NCI-H345 treated with DMSO at 0.1 percent for 48 hours (cell line): Measurements from ENCODE around the gene AHCTF1.

Experiments
- DNase-seq: peaks from one replicate; lab custom pipeline; 2025; ENCODE audit not compliant: unreplicated experiment; lab: John Stamatoyannopoulos, UW

Gene AHCTF1

GRCh38 chr1:246931549-246932365, at the start of gene AHCTF1:
Gene AHCTF1, minus strand, starts transcription at chr1:246931948. Its CDS starts 13,578 bp downstream, at chr1:246918370.
- DNase-seq: peak; percentile 94

- DNase-seq: no peak
Measured at GRCh38 chr1:246978785-246979184, 47.0 kb upstream of the AHCTF1 start.

- no peak for DNase-seq
Measured at GRCh38 chr1:246978281-246978680, 46.5 kb upstream of the AHCTF1 start.

- no peak for DNase-seq
Measured at GRCh38 chr1:246971969-246972368, 40.2 kb upstream of the AHCTF1 start.

- peak; percentile 5 for DNase-seq
Measured at GRCh38 chr1:246971090-246971721, 39.5 kb upstream of the AHCTF1 start.

- no peak for DNase-seq
Measured at GRCh38 chr1:246969621-246970020, 37.9 kb upstream of the AHCTF1 start.

- DNase-seq: no peak
Measured at GRCh38 chr1:246966502-246966901, 34.8 kb upstream of the AHCTF1 start.

- DNase-seq: no peak
Measured at GRCh38 chr1:246959944-246960693, 28.4 kb upstream of the AHCTF1 start.

- no peak for DNase-seq
Measured at GRCh38 chr1:246954126-246954525, 22.4 kb upstream of the AHCTF1 start.

GRCh38 chr1:246951413-246951812, 19.7 kb upstream of the AHCTF1 start:
- no peak for DNase-seq

- no peak for DNase-seq
Measured at GRCh38 chr1:246949956-246950355, 18.2 kb upstream of the AHCTF1 start.

- DNase-seq: no peak
Measured at GRCh38 chr1:246947255-246947654, 15.5 kb upstream of the AHCTF1 start.

- DNase-seq: no peak
Measured at GRCh38 chr1:246946366-246946765, 14.6 kb upstream of the AHCTF1 start.

GRCh38 chr1:246934765-246935164, 3.0 kb upstream of the AHCTF1 start:
- DNase-seq: no peak

- DNase-seq: no peak
Measured at GRCh38 chr1:246933893-246934292, 2.1 kb upstream of the AHCTF1 start.

GRCh38 chr1:246932366-246932700, 585 bp upstream of the AHCTF1 start:
- no peak for DNase-seq

GRCh38 chr1:246930830-246931548, 759 bp downstream of the AHCTF1 start:
- no peak for DNase-seq

- DNase-seq: no peak
Measured at GRCh38 chr1:246925997-246926626, 5.6 kb downstream of the AHCTF1 start.

- no peak for DNase-seq
Measured at GRCh38 chr1:246923900-246924299, 7.8 kb downstream of the AHCTF1 start.

- DNase-seq: no peak
Measured at GRCh38 chr1:246923482-246923881, 8.3 kb downstream of the AHCTF1 start.

GRCh38 chr1:246921481-246921880, 10.3 kb downstream of the AHCTF1 start:
- no peak for DNase-seq
